Measurements from ENCODE around the gene STK32B.
"Not testable (repeated sequence)": the region's sequence is repeated elsewhere in the genome, so short reads cannot be mapped to it uniquely, and the experiment has no call there.

STK32B gene

DNA sequence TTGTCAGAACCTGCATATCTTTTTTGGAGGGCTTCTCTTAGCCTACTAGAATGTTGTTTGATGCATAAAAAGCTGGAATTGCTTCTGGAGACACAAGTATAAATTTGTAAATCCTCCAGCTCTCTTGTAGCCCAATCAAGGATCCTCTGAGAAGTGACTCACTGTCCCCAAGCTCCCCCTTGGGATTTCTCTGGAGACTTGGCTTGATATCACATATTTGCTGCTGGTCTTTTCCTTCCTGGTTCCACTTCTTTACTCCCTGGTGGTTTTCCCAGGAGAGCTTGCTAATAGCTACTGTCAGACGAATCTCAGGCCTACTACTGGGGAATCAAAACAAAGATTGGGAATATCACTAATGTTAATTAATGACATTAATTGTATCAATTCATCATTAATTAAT, 173.1 kb downstream of the STK32B start:
- no peak overlapping the region for H3K4me3 ChIP-seq (ENCODE audit: low read depth, low read length)
- H3K9me3 ChIP-seq, result no peaks in the 10 kb centered on the region
- no peaks in the 10 kb centered on the region for H3K36me3 ChIP-seq
- H3K27me3 ChIP-seq, result peaks cover 19% of the 10 kb centered on the region
- no peaks in the 10 kb centered on the region for H3K4me1 ChIP-seq
- TF ChIP-seq CTCF (IDR thresholded peaks at IDR 0.05; ENCODE audit: low read depth, low read length), result no peak
- DNase-seq, result no peak

GRCh38 chr4:5232549-5232948, 181.3 kb downstream of the STK32B start:
- H3K36me3 ChIP-seq, result no peaks in the 10 kb centered on the region
- no peak for TF ChIP-seq CTCF (IDR thresholded peaks at IDR 0.05; ENCODE audit: low read depth, low read length)
- no peaks in the 10 kb centered on the region for H3K9me3 ChIP-seq
- H3K4me3 ChIP-seq (ENCODE audit: low read depth, low read length), result no peak overlapping the region
- DNase-seq, result no peak
- no peaks in the 10 kb centered on the region for H3K4me1 ChIP-seq
- H3K27me3 ChIP-seq, result peaks cover 3% of the 10 kb centered on the region; the same call in 1 of the 2 replicates

DNA sequence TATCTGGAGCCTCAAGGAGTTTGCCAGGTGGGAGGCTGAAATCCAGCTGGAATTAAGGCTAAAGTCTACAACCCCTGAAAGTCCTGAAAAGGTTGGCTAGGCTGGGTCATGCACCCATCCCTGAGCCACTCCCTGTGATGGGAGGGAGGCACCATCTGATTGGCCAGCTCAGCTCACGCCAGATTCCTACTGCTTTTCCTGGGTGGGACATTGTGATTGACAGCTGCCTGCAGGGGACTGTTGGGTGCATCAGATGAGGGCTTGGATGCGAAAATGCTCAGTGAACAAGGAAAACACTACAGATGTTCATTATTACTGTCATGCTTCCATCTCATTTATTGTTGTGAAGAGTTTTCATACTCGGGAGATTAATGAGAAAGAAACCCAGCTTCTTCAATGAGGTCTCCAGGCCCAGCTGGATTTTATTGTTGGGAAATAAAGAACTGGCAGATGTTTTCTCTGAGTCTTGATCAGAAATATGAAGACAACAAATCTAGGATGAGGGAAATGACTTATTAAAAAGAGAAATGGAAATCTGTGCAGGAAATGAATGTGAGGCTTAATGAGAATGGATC, 185.9 kb downstream of the STK32B start:
- H3K4me3 ChIP-seq (ENCODE audit: low read depth, low read length), result no peak overlapping the region
- no peaks in the 10 kb centered on the region for H3K36me3 ChIP-seq
- DNase-seq, result peak; percentile 12
- no peak for TF ChIP-seq CTCF (IDR thresholded peaks at IDR 0.05; ENCODE audit: low read depth, low read length)
- H3K9me3 ChIP-seq, result no peaks in the 10 kb centered on the region
- H3K27me3 ChIP-seq, result no peaks in the 10 kb centered on the region
- H3K4me1 ChIP-seq, result no peaks in the 10 kb centered on the region

DNA sequence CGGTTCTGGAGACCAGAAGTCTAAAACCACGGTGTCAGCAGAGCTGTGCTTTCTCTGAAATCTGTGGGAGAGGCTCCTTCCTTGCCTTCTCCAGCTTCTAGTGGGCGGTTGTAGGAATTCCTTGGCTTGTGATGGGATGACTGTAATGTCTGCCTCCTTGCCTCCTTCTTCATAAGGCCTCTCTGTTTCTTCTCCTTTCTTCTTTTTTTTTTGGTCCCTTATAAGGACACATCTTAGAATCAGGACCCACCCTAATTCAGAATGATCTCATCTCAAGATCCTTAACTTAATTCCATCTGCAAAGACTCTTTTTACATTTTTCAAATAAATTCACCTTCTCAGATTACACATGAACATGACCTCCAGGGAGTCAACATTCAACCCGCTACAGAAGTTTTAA, 186.9 kb downstream of the STK32B start:
- H3K4me3 ChIP-seq (ENCODE audit: low read depth, low read length), result no peak overlapping the region
- no peaks in the 10 kb centered on the region for H3K27me3 ChIP-seq
- no peak for TF ChIP-seq CTCF (IDR thresholded peaks at IDR 0.05; ENCODE audit: low read depth, low read length)
- no peaks in the 10 kb centered on the region for H3K36me3 ChIP-seq
- H3K4me1 ChIP-seq, result no peaks in the 10 kb centered on the region
- DNase-seq, result no peak
- no peaks in the 10 kb centered on the region for H3K9me3 ChIP-seq

- H3K27me3 ChIP-seq; H3K4me3 ChIP-seq (ENCODE audit: low read depth, low read length); DNase-seq: not testable (repeated sequence)
Observed at GRCh38 chr4:5247061-5247460, 195.8 kb downstream of the STK32B start.

GRCh38 chr4:5247735-5248134, 196.5 kb downstream of the STK32B start:
- no peak overlapping the region for H3K4me3 ChIP-seq (ENCODE audit: low read depth, low read length)
- no peak for DNase-seq
- no peaks in the 10 kb centered on the region for H3K36me3 ChIP-seq
- H3K9me3 ChIP-seq, result no peaks in the 10 kb centered on the region; the same call in 1 of the 2 replicates
- H3K4me1 ChIP-seq, result no peaks in the 10 kb centered on the region
- TF ChIP-seq CTCF (IDR thresholded peaks at IDR 0.05; ENCODE audit: low read depth, low read length), result no peak
- peaks cover 5% of the 10 kb centered on the region; the same call in 1 of the 2 replicates for H3K27me3 ChIP-seq

More at GRCh38 chr4:5247061-5247460, 195.8 kb downstream of the STK32B start:
- H3K9me3 ChIP-seq, H3K36me3 ChIP-seq, H3K4me1 ChIP-seq: not testable (repeated sequence)

All from BE2C (cell line).